ENCODE measurements around the gene TPO.

The TPO gene

DNA sequence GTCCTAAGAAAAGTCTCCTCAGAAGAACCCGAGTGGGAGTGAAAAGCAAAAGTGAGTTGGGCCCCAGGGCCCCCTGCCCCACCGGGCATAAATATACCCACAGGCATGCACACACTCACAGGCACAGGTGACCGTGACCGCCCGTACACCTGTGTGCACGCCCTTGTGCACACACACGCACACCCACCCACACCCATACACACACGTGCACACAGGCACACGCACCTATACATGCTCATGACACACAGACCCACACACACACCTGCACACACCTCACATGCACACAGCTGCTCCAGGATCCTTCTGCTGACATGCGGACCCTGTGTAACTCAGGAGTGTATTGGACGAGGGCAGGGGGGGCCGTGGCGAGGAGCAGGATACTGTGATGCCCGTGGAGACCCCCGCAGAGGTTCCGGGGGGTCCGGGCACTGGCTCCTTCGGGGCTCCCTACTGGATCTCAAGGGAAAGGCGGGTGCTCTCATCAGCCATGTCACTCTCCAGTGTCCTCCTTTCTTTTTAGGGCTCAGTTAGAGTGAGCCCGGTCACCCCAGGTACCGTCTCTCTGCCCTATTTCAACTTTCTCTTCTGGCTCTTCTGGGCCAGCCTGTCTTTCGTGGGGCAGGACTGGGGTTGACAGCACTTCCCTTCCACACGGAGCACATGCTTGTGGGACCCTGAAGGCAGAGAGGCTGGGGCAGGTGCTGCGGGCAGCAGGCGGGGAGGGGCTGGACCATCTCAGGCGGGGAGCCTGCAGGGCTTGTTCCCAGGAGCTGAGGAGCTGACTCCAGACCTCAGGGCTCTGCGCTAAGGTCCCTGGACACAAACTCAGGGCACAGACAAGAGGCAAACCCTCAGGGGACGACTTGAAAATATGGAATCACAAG, 48.5 kb downstream of the TPO start:
- H3K9me3 Mint-ChIP-seq: peaks cover 20% of the 10 kb centered on the region
- H3K4me1 Mint-ChIP-seq: peaks cover 5% of the 10 kb centered on the region
- no peak for DNase-seq
- no peak overlapping the region for H3K4me3 Mint-ChIP-seq
- no peak overlapping the region for H3K27ac Mint-ChIP-seq
- H3K27me3 Mint-ChIP-seq (ENCODE audit: low read depth, poor library complexity): peaks cover 23% of the 10 kb centered on the region
- TF ChIP-seq, protein P1, sequence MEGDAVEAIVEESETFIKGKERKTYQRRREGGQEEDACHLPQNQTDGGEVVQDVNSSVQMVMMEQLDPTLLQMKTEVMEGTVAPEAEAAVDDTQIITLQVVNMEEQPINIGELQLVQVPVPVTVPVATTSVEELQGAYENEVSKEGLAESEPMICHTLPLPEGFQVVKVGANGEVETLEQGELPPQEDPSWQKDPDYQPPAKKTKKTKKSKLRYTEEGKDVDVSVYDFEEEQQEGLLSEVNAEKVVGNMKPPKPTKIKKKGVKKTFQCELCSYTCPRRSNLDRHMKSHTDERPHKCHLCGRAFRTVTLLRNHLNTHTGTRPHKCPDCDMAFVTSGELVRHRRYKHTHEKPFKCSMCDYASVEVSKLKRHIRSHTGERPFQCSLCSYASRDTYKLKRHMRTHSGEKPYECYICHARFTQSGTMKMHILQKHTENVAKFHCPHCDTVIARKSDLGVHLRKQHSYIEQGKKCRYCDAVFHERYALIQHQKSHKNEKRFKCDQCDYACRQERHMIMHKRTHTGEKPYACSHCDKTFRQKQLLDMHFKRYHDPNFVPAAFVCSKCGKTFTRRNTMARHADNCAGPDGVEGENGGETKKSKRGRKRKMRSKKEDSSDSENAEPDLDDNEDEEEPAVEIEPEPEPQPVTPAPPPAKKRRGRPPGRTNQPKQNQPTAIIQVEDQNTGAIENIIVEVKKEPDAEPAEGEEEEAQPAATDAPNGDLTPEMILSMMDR (IDR thresholded peaks at IDR 0.05): no peak
- no peaks in the 10 kb centered on the region for H3K36me3 Mint-ChIP-seq (ENCODE audit: low read depth)

DNA sequence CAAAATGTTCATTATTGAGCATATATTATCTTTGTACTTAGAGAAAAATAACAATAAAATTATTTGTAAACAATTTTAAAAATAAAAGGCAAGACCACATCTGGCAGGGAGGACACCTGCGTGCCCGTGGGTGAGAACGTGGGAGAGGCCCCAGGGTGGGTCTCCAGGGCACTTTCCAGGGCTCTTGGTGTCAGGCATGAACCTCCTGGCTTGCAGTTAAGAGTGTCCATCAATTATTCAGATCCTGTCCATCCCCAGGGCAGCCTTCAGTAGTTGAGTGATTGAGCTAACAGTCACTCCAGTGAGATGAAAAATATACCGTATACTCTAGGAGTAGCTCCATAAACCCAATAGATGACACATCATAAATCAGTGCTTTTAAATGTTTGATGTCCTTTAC, 49.7 kb downstream of the TPO start:
- no peak overlapping the region for H3K4me3 Mint-ChIP-seq
- H3K36me3 Mint-ChIP-seq (ENCODE audit: low read depth): no peaks in the 10 kb centered on the region
- DNase-seq: no peak
- TF ChIP-seq, protein P1 (IDR thresholded peaks at IDR 0.05): no peak
- H3K27ac Mint-ChIP-seq: no peak overlapping the region
- peaks cover 27% of the 10 kb centered on the region for H3K27me3 Mint-ChIP-seq (ENCODE audit: low read depth, poor library complexity)
- H3K4me1 Mint-ChIP-seq: peaks cover 5% of the 10 kb centered on the region
- H3K9me3 Mint-ChIP-seq: peaks cover 32% of the 10 kb centered on the region

DNA sequence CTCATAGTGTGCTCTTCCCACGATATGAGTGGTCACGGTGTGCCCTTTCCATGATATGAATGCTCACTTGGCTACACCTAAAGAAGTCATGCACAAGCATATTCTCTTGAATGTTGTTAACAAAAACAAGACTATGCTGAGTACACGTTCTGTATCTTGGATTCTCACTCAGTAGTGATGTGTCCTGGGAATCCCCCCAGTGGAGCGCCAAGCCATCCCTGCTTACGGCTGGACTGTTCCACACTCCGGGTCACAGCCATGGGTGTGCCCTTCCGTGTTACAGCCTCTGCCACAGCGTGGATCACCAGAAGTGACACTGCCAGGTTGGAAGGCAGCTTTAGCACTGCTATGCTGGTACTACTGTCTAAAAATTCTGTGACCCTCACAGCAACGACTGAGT, 59.1 kb downstream of the TPO start:
- Mint-ChIP-seq H3K27ac (no peak overlapping the region), H3K4me1 (no peaks in the 10 kb centered on the region), H3K4me3 (no peak overlapping the region), H3K36me3 (ENCODE audit: low read depth) (no peaks in the 10 kb centered on the region), H3K27me3 (ENCODE audit: low read depth, poor library complexity) (peaks cover 25% of the 10 kb centered on the region), H3K9me3 (peaks cover 33% of the 10 kb centered on the region)
- no peak for DNase-seq
- TF ChIP-seq, protein P1 (IDR thresholded peaks at IDR 0.05): no peak

DNA sequence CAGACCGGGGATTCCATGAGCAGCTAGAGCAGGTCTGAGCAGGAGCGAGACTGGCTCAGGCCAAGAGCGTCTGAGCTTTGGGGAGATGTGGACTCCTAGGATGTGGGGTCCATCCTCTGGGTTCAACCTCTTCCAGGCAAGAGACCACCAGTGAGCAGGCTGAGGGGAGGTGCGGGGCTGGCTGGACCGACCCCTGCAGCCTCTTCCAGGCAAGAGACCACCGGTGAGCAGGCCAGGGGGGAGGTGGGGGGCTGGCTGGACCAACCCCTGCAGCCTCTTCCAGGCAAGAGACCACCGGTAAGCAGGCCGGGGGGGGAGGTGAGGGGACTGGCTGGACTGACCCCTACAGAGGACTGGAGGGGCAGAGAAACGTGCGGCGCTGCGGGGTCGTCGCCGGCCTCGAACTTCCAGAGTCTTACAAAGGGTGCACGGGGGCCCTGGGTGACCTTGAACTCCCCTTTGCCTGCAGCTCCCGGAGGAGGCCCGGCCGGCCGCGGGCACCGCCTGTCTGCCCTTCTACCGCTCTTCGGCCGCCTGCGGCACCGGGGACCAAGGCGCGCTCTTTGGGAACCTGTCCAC, 63.4 kb downstream of the TPO start:
- H3K4me1 Mint-ChIP-seq: peaks cover 22% of the 10 kb centered on the region
- TF ChIP-seq, protein P1 (IDR thresholded peaks at IDR 0.05): no peak
- H3K36me3 Mint-ChIP-seq (ENCODE audit: low read depth): no peaks in the 10 kb centered on the region
- DNase-seq: no peak
- H3K27ac Mint-ChIP-seq: no peak overlapping the region
- H3K9me3 Mint-ChIP-seq: peaks cover 8% of the 10 kb centered on the region
- H3K27me3 Mint-ChIP-seq (ENCODE audit: low read depth, poor library complexity): peaks cover 8% of the 10 kb centered on the region
- no peak overlapping the region for H3K4me3 Mint-ChIP-seq

DNA sequence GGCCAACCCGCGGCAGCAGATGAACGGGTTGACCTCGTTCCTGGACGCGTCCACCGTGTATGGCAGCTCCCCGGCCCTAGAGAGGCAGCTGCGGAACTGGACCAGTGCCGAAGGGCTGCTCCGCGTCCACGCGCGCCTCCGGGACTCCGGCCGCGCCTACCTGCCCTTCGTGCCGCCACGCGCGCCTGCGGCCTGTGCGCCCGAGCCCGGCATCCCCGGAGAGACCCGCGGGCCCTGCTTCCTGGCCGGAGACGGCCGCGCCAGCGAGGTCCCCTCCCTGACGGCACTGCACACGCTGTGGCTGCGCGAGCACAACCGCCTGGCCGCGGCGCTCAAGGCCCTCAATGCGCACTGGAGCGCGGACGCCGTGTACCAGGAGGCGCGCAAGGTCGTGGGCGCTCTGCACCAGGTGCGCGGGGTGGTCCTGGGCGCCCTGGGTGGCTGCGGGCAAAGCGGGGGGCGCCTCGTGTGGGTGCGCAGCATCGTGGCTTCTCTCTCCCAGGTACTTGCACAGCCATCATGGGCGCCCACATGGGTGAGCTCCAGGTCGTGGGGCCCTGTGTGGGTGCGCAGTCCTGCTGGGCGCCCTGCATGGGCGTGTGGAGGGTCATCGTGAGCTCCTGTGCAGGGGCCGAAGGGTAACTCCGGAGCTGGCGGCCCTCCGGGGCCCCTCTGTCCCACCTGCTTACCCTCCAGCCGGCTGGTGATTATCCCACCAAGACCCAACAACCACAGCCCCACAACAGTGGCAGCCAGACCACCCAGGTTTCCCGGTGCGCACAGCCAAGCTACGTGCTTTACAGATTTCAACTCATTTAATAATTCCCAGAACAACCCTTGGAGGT, 64.2 kb downstream of the TPO start:
- TF ChIP-seq, protein P1 (IDR thresholded peaks at IDR 0.05): no peak
- Mint-ChIP-seq H3K36me3 (ENCODE audit: low read depth) (no peaks in the 10 kb centered on the region), H3K27me3 (ENCODE audit: low read depth, poor library complexity) (peaks cover 8% of the 10 kb centered on the region), H3K9me3 (peaks cover 8% of the 10 kb centered on the region), H3K27ac (no peak overlapping the region), H3K4me3 (no peak overlapping the region), H3K4me1 (peaks cover 22% of the 10 kb centered on the region)
- no peak for DNase-seq

Data from nephron progenitor cell (in vitro differentiated cells).